Hepatocyte (in vitro differentiated cells): ENCODE data around the gene CABCOCO1.

ENCODE experiments used
- CTCF ChIP-seq: fragments of 200-600 bp; sonication (generic); IDR thresholded peaks from 2 replicates; pipeline ENCODE4 v1.5.1; 2016; ENCODE audit warnings: antibody characterized with exemption, mild to moderate bottlenecking; ENCODE audit not compliant: poor library complexity
- EZH2 ChIP-seq: fragments of 200-600 bp; sonication (generic); IDR thresholded peaks from 2 replicates; pipeline ENCODE4 v1.6.1; 2016; ENCODE audit warnings: antibody characterized with exemption, mild to moderate bottlenecking, borderline replicate concordance
- EZH2phosphoT487 ChIP-seq: fragments of 200-600 bp; sonication (generic); IDR thresholded peaks from one replicate; pipeline ENCODE4 v1.6.1; 2018; ENCODE audit warnings: antibody characterized with exemption, mild to moderate bottlenecking, low read depth, moderate library complexity; ENCODE audit not compliant: unreplicated experiment, severe bottlenecking

- TF ChIP-seq EZH2 (no peak), CTCF (no peak), EZH2phosphoT487 (no peak)
Measured at GRCh38 chr10:61682323-61682722, 19.6 kb downstream of the CABCOCO1 start.
